NCI-H2171 (cell line): ENCODE data around the gene BEST3.
"Not testable (repeated sequence)": the region's sequence is repeated elsewhere in the genome, so short reads cannot be mapped to it uniquely, and the experiment has no call there.

Source experiments
- DNase-seq: peaks from one replicate; lab custom pipeline; 2025; lab: John Stamatoyannopoulos, UW

BEST3 gene

DNA sequence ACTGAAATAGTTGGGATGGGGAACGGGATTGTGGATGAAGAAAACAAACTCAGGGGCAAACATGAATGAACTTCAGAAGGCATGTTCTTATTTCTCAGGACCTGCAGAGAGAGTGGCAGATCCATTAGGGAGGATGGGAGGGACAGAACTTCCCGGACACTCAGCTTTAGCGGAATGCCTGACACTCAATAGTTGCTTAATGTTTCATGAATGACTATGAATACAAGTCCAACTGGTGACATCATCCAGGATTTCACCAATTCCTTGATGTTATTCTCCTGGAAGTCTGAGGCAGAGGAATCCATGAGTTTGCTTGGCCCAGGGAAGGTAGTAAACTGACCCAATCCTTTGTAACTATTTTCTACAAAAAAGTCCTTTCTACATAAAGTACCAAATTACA is 50.6 kb downstream of the BEST3 start:
- no peak for DNase-seq

DNA sequence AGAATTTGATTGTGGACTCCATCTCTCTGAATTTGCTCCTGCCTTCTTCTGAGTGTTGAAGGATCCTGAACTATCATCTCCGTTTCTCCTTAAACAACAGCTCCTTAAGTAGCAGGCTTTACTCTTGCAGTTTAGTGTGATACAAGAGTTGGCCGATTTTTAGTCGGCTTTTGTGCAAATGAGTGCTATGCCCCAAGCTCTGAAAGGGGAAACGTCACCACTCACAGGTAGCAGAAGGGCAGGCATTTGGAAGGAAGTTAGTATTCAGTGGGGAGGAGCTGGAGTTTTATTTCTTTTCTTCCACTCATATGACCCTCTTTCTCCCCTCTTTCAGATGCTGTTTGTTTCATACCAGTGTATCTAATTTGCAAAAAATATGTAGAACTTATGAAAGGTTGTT is 51.9 kb downstream of the BEST3 start:
- DNase-seq, result no peak

DNA sequence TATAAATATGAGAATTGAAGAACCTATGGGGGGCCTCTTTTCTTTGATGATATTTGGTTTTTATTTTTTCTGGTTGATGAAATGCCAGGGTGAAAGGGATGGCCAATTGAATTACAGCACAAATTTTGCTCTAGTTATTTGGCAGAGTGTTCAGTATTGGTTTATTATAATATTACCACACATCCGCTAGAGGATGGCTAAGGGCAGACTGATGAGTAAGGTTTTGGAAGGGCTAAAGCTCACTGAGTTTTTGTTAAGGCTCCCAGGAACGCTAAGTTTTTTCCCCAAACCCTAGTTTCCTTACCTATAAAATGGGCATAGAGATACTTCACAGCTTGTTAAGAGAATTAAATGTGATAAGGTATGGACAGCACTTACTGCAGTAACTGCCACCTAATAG is 54.1 kb downstream of the BEST3 start:
- DNase-seq, result no peak

DNA sequence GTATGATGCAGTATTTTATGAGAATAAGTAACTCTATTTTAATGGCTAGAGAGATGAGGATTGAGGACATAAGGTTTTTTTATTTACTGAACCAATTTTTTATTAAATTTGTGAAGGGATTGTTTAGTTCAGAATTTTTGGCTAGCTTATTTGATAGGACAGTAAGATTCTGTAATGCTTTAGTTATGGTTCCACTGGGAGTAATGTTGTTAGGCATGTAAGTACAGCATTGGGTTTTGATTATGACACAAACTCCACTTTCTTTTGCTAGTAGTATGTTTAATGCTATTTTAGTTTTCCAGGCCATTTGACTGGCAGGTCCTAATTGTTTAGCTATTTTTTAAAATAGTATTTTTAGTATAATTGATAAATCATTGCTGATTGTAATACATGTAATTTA is 54.6 kb downstream of the BEST3 start:
- no peak for DNase-seq

DNA sequence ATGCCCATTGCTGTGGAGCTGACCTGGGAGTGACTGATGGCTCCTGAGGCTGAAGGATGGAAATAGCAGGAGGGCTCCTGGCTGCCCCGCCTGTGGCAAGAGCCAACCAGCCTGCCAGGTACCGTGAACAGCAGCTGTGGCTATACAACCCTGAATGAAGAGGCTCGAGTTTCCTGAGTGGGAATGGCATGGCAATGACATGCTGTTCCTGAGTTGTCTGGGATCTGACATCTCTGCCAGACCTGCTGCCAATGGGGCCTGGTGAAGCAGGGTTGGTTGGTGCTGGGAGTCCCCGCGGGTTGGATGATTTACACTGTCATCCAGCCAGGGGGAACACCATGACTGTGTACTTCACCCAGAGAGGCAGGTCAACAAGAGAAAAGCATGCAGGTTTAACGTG is 56.6 kb downstream of the BEST3 start:
- DNase-seq, result no peak

DNA sequence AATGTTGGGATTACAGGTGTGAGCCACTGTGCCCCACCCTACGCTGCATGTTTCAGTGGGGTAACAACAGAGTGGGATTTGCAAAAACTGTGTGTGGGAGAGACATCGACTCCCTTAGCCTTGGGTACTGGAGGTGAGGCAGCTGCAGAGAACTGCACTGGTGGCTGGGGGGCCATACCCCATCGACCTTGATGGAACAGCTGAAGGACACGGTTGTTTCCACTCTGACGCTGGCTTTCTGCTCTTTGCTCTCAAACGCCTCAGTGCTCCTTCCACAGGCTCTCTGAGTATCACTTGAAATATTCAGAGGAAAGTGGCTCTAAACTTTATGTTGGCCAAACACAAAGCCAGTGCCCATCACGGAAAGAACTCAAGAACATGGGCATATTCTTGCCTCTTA is 57.6 kb downstream of the BEST3 start:
- no peak for DNase-seq

DNA sequence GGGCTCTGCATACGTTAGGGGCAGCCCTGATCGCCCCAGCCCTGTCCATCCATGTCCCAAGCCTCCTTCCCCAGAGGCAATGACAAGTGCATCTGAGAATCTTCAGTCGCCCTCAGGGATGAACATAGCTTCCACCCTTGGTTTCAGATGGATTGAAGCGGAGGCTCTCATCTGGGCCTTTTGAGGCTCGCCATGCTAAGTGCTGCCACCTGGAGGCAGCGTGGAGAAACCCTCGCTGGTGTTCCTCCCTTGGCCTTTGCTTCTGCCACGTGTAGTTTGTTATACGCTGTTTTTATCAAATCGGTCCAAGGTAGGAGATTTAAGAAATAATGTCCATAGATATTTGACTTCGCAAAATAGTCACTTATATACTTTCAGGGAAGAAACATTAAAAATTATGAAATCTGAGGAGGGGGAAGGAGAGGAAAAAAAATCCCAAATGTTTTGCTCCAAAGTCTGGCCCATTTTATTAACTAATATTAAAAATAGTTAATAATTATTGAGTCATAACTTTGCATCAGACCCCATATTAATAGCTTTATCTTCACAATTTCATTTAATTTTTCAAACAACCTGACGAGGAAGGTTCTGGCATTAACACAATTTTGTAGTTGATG is 59.6 kb downstream of the BEST3 start:
- DNase-seq, result peak; percentile 30

DNA sequence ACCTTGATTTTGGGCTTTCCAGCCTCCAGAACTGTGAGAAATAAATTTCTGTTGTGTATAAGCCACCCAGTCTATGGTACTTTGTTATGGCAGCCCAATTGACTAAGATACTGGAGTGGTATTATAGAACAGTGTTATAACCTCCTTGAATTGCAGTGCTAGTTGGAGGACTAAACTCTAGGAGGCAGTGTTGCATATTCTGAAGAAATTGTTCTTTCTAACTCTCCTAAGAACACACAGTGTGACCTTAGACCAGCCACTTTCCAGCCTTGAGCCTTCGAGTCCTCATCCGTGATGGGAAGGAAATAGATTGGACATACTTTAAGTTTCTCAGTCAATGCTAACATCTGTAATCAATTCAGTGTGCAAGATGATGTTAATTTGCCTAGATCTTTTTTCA is 66.0 kb downstream of the BEST3 start:
- no peak for DNase-seq

DNA sequence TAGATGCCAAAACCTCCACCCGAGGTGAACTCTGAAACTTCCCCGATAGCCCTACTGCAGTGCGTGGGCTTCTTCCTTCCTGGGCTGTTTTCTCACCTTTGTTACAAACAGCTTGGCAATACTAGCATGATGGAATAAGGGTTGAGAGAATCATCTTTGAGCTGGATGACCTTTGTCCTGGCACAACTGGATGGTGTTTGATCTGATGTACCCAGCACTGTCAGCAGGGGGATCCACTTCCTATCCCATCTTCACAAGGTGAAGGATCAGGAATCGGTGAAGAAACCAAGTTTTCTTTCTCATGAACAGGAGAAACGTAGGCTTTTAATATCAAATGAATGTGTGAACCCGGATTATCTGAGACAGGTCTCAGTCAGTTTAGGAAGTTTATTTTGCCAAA is 68.9 kb downstream of the BEST3 start:
- DNase-seq, result no peak

DNA sequence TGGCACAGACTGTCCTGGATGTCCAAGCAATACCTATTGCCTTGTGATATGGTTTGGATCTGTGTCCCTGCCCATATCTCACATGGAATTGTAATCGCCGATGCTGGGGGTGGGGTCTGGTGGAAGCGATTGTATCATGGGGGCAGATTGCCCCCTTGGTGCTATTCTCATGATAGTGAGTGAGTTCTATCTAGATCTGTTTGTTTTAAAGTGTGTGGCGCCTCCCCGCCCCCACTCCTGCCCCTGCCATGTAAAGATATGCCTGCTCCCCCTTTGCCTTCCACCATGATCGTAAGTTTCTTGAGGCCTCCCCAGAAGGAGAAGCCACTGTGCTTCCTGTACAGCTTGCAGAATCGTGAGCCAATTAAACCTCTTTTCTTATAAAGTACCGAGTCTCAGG is 71.6 kb downstream of the BEST3 start:
- no peak for DNase-seq

DNA sequence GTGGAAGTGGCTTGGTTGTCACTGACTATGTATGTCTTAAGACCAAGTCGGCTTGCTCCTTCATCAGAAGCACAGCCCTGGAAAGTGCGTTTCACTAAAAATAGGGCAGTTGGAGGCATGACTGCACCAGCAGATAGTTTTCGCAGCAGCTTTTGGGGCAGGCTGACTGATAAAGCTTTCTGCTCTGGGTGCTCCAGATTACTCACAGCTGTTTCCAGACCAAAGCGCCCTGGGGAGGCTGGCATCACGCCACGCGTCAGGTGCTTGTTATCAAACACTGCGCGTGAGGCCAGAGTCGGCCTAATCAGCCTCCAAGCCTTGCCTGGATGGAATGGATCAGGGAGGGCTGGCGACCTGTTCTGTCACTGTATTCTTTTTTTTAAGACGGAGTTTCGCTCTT is 75.1 kb downstream of the BEST3 start:
- peak; percentile 76 for DNase-seq

DNA sequence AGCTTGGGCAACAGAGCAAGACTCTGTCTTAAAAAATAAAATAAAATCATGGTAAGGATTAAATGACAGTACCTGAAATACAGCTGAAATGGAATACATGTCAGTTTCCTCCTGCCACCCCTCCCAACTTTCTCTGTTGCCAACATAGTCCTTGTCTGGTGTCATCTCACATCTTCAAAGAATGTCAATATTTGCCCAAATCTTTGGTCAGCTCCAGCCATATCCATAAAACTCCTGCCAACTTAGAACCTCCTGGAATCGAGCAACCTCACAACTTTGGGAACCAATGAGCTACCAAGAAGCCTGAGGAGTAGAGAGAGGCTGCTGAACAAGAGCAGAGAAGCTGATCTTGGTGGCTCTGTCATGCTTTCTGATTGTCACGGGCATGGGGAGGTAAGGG is 77.6 kb downstream of the BEST3 start:
- no peak for DNase-seq

DNA sequence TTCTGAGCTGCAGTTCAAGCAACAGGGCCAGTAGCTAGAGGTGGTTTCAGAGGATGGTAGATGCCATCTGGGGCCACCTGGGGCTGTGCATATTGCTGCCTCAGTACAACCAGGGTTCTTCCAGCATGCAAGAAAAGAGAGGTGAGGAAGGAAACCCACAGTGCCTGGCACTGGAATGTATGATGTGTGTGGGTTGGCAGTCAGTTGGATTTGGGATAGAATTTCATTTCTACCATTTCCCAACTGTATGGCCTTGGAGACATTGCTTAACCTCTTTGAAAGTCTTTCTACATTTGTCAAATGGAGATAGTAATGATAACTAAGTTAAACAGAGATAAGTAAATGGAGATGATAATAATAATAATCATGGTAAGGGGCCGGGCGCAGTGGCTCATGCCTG is 78.2 kb downstream of the BEST3 start:
- DNase-seq, result no peak

DNA sequence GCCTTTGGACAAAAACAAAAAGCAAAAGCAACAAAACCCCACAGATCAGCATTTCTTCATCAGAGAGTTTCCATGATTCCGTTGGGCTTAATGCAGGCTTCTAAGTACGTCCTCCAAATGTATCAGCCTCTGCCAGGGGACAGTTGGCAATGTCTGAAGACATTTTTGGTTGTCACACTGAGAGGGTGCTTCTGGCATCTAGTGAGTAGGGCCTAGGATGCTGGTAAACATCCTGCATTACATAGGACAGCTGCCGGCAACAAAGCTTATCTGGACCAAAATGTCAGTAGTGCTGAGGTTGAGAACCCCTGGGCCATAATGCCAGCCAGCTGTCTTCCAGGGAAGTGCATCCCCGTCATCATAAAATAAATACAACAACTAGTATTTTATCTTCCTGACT is 79.0 kb downstream of the BEST3 start:
- DNase-seq, result no peak

DNA sequence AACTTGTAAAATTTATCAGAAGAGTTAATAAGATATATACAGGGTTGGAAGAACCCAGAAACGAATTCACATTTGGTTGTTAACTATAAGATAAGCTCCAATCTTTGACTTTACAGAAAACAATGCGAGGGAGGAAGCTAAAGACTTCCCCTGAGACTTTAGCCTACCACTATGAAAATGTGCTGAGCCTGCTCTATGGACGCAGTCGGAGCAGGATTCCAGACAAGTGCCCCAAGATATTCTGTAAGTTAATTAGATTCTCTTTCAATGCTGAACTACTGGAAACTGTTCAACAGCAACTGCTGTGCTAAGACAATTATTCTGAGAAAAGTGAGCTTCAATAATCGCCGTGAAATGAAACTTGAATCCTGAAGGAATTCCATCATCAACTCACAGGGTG is 80.1 kb downstream of the BEST3 start:
- DNase-seq, result no peak

DNA sequence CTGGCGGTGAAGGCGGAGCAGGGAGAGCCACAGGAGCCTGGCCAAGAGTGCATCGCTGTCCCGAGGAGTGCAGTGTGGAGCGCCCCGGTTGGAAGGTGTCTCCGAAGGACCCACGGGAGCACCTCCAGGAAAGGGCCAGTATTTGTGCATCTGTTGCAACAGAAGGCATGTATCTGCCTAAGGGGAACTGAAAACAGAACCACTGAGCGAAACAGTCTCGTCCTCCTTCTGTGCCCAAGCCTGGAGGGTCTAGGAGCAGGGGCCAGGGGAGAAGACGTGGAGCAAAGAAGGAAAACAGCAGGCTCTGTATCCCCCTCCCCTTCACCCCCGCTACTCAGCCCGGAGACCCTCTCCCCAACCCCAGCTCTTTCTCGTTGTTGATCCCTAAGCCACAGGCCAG is 83.1 kb downstream of the BEST3 start:
- DNase-seq, result peak; percentile 58

DNA sequence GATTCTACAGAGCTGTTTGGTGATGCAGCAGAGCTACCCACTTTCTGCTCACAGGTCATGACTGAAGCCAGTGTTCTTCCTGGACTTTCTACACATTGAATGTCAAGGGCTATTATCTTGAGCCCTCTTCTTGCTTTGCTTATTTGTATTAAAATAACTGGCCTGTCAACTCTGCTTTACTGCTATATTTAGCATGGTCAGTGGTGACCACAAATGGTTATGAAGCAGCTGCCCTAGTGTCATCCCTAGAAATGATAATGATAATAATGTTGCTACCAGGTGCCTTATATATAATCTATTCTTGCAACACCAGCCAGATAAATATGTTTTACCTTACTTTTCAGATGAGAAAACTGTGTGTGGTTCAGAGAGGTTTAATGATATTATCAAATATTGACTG is 85.8 kb downstream of the BEST3 start:
- DNase-seq, result no peak

DNA sequence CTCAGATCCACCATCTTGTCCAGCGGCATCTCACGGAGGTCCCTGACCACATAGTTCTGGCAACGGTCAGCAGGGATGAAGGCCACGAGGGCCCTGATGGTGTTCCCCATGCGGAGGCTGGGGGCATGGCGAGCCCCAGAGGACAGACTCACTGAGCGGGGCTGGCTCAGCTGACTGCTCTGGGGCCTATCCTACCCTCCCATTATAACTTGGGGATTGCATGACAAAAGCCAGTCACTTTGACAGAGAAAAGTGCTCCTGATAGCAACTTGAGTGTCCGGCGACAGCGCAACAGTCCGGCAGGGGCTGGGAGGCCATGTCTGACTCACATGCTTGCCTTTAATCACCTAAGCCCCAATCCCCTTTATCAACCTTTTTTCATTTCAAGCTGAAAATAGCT is 88.4 kb downstream of the BEST3 start, which contains the start of gene LRRC10:
TSS of gene LRRC10 (minus strand) at position 179 of the 400 bp plus-strand sequence. CDS start at position 110, 69 bp downstream.
- DNase-seq, result no peak

DNA sequence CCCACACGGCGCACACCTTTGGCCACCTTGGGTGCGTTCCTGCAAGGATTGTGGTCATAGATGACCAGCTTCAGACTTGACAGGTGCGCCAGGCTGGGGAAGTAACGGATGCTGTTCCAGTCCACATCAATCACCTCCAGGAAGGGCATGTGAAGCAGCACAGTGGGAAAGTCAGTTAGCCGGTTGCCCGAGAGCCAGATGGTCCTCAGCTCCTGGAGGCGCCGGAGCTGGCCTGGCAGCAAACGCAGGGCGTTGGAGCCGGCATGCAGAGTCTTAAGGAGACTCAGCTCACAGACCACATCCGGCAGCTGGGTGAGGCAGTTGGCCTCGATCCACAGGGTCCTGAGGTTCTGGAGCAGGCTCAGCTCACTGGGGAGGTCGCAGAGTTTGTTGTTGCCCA is 89.0 kb downstream of the BEST3 start:
- DNase-seq, result no peak

DNA sequence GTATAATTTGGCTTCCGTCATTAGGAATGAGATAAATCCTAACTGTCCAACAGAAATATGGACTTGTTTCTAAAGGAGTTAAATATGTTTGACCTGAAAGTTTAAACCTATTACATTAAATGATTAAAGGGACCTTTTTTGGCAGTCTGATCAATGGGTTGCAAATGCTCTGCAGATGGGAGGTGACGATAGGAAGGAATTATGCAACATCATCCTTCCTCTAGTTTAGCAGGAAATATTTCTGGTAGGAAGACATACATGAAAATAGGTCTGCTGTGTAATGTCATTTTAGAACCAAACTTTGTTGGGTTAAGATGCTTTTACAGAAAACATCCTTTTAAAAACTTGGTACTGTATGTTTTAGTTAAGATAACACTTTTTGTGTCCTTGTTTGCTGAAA is 91.0 kb downstream of the BEST3 start:
- no peak for DNase-seq

DNA sequence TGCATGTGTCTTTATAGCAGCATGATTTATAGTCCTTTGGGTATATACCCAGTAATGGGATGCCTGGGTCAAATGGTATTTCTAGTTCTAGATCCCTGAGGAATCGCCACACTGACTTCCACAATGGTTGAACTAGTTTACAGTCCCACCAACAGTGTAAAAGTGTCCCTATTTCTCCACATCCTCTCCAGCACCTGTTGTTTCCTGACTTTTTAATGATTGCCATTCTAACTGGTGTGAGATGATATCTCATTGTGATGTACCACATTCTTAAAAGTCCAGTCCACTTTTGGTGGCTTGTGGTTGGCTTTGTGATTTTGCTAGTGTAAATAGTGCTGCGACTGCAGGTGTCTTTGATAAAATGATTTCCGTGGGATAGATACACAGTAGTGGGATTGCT is 94.8 kb downstream of the BEST3 start:
- not testable (repeated sequence) for DNase-seq
